ENCODE measurements around the gene ATXN2. TPM values are rescaled to one million over a fixed set of nuclear protein-coding genes. Genes with fewer than 3 reads are reported as not detected.

ATXN2 gene
- total and polyA plus RNA-seq, 9 of the 15 experiments (the other 6 are each of a cell fraction or from before 2014, with no cell fraction given), result 16.8 to 67.8 (median 29.3) TPM

DNA sequence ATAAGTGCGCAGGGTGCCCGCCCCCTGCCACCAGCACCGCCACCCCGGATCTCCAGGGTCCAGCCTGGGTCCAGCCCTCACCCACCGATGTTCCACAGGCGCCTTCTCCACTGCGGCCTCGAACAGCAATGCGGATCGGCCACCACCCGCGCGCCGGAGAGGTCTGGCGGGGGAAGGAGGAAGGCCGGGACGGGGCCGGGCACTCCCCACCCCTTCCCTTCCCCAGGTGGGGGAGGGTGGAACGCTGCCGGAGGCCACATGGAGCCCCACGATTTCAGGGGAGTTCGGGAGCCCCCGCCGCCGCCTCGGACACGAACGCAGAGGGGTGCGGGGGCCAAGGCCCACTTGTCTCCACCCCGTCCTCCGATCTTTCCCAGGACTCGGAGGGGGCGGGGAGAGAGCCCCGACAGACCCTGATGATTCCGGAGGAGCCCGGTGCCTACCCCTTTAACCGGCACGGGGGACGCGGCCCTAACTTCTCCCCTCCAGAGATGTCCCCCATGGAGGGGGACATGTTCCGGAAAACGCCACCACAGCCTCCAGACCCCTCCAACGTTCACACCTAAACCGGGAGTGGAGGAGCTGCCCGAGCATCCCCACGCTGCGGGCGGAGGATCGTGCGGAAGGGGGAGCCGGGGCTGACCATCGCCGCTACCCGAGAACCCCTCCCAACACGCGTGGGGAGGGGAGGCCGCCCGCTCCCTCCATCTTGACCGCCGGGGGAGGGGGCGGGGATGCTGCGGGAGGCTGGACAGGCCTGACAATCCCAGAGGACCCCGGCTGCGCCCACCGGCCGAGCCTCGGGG is 1.1 kb downstream of the ATXN2 start (continued):
- TF ChIP-seq, protein P1, sequence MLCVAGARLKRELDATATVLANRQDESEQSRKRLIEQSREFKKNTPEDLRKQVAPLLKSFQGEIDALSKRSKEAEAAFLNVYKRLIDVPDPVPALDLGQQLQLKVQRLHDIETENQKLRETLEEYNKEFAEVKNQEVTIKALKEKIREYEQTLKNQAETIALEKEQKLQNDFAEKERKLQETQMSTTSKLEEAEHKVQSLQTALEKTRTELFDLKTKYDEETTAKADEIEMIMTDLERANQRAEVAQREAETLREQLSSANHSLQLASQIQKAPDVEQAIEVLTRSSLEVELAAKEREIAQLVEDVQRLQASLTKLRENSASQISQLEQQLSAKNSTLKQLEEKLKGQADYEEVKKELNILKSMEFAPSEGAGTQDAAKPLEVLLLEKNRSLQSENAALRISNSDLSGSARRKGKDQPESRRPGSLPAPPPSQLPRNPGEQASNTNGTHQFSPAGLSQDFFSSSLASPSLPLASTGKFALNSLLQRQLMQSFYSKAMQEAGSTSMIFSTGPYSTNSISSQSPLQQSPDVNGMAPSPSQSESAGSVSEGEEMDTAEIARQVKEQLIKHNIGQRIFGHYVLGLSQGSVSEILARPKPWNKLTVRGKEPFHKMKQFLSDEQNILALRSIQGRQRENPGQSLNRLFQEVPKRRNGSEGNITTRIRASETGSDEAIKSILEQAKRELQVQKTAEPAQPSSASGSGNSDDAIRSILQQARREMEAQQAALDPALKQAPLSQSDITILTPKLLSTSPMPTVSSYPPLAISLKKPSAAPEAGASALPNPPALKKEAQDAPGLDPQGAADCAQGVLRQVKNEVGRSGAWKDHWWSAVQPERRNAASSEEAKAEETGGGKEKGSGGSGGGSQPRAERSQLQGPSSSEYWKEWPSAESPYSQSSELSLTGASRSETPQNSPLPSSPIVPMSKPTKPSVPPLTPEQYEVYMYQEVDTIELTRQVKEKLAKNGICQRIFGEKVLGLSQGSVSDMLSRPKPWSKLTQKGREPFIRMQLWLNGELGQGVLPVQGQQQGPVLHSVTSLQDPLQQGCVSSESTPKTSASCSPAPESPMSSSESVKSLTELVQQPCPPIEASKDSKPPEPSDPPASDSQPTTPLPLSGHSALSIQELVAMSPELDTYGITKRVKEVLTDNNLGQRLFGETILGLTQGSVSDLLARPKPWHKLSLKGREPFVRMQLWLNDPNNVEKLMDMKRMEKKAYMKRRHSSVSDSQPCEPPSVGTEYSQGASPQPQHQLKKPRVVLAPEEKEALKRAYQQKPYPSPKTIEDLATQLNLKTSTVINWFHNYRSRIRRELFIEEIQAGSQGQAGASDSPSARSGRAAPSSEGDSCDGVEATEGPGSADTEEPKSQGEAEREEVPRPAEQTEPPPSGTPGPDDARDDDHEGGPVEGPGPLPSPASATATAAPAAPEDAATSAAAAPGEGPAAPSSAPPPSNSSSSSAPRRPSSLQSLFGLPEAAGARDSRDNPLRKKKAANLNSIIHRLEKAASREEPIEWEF (CRISPR knock-in tag; IDR thresholded peaks at IDR 0.05), result no peak
- TF ChIP-seq ZNF785 (CRISPR knock-in tag; IDR thresholded peaks at IDR 0.05) (no peak), SRSF9 (IDR thresholded peaks at IDR 0.05; ENCODE audit: borderline replicate concordance, low read depth, low read length) (no peak), FOSL1 (tag; conservative IDR thresholded peaks at IDR 0.05) (no peak), FOXM1 (IDR thresholded peaks at IDR 0.05; ENCODE audit: low read depth) (no peak), FOXM1 (CRISPR knock-in tag; IDR thresholded peaks at IDR 0.05; ENCODE audit: low read depth) (0 out of 2 replicates have a peak, but pooled peaks have one; percentile 72), ZNF347 (CRISPR knock-in tag; IDR thresholded peaks at IDR 0.05; ENCODE audit: low read depth) (no peak), XRCC5 (IDR thresholded peaks at IDR 0.05; ENCODE audit: low read depth, low read length) (no peak), ZNF830 (CRISPR knock-in tag; IDR thresholded peaks at IDR 0.05) (no peak), ETS1 (conservative IDR thresholded peaks at IDR 0.05; ENCODE audit: control insufficient read depth, low read depth, low read length) (no peak), NELFE (IDR thresholded peaks at IDR 0.05; ENCODE audit: insufficient read depth, insufficient read length) (no peak), PHB2 (IDR thresholded peaks at IDR 0.05; ENCODE audit: low read depth) (no peak), HMG20A (CRISPR knock-in tag; conservative IDR thresholded peaks at IDR 0.05) (no peak), MEF2D (tag; conservative IDR thresholded peaks at IDR 0.05; ENCODE audit: low read depth) (no peak), COPS2 (conservative IDR thresholded peaks at IDR 0.05) (no peak), CHCHD3 (CRISPR knock-in tag; IDR thresholded peaks at IDR 0.05) (no peak), FOXK2 (conservative IDR thresholded peaks at IDR 0.05 in 1 of 2, IDR thresholded peaks at IDR 0.05 in 1 of 2; ENCODE audit: low read depth in 2 of 2) (no peak), TCF15 (CRISPR knock-in tag; IDR thresholded peaks at IDR 0.05) (no peak), CCNT2 (IDR thresholded peaks at IDR 0.05; ENCODE audit: borderline replicate concordance, extremely low read depth, insufficient read length, low read depth, low read length) (no peak), TRIM24 (IDR thresholded peaks at IDR 0.05) (no peak)
- TF ChIP-seq, protein P2, sequence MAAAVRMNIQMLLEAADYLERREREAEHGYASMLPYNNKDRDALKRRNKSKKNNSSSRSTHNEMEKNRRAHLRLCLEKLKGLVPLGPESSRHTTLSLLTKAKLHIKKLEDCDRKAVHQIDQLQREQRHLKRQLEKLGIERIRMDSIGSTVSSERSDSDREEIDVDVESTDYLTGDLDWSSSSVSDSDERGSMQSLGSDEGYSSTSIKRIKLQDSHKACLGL (CRISPR knock-in tag; IDR thresholded peaks at IDR 0.05; ENCODE audit: borderline replicate concordance, poor library complexity, severe bottlenecking), result no peak

Measured in K562 (cell line).